Fibroblast of lung (primary cell): ENCODE results near the gene CD244. TPM values are rescaled to one million over a fixed set of nuclear protein-coding genes. Genes with fewer than 3 reads are reported as not detected.

ENCODE experiments used
- DNase-seq, 2 donors: peaks; one replicate each; pipeline versions ENCODE4 v3.0.0 to v3.0.0-alpha.2; 2010; ENCODE audit warnings: low read depth in 2 of 2
- H2AFZ ChIP-seq: 2 replicates; pipeline ENCODE4 v1.5.1; 2012; ENCODE audit warnings: low read length, control low read depth, inconsistent platforms
- H3K27ac ChIP-seq: 2 replicates; pipeline ENCODE4 v1.5.1; 2011; ENCODE audit warnings: low read length, control low read depth; ENCODE audit not compliant: insufficient read depth
- H3K27me3 ChIP-seq: 2 replicates; pipeline ENCODE4 v1.5.1; 2011; ENCODE audit warnings: mild to moderate bottlenecking, low read length; ENCODE audit not compliant: control insufficient read depth, insufficient read depth
- H3K36me3 ChIP-seq: 2 replicates; pipeline ENCODE4 v1.5.1; 2011; ENCODE audit warnings: low read length; ENCODE audit not compliant: control insufficient read depth, insufficient read depth
- H3K4me1 ChIP-seq: 2 replicates; pipeline ENCODE4 v1.5.1; 2011; ENCODE audit warnings: low read length; ENCODE audit not compliant: control insufficient read depth, insufficient read depth; ENCODE audit errors: extremely low read depth
- H3K4me2 ChIP-seq: 2 replicates; pipeline ENCODE4 v1.5.1; 2011; ENCODE audit warnings: low read length, control low read depth; ENCODE audit not compliant: insufficient read depth; ENCODE audit errors: extremely low read depth
- H3K4me3 ChIP-seq, 4 experiments: fragments of 200-600 bp in 1 of 4; sonication (generic) in 1 of 4; replicated peaks in 1 of 4; 2 replicates each; pipeline ENCODE4 v1.5.1; 2011 to 2016; ENCODE audit warnings: low read length in 4 of 4, low read depth in 3 of 4, mild to moderate bottlenecking in 3 of 4, control low read depth in 2 of 4, inconsistent platforms in 1 of 4, mixed read lengths in 1 of 4; ENCODE audit not compliant: insufficient read depth in 1 of 4; ENCODE audit errors: control extremely low read depth in 1 of 4
- H3K79me2 ChIP-seq: 2 replicates; pipeline ENCODE4 v1.5.1; 2012; ENCODE audit warnings: mild to moderate bottlenecking, low read length, inconsistent platforms; ENCODE audit not compliant: control insufficient read depth, insufficient read depth
- H3K9ac ChIP-seq: 2 replicates; pipeline ENCODE4 v1.5.1; 2011; ENCODE audit warnings: mild to moderate bottlenecking, low read length, control low read depth; ENCODE audit not compliant: insufficient read depth
- H3K9me3 ChIP-seq: 2 replicates; pipeline ENCODE4 v1.5.1; 2012; ENCODE audit warnings: low read depth, low read length; ENCODE audit not compliant: control insufficient read depth, insufficient read depth
- H4K20me1 ChIP-seq: 2 replicates; pipeline ENCODE4 v1.5.1; 2011; ENCODE audit warnings: low read length; ENCODE audit not compliant: control insufficient read depth, insufficient read depth; ENCODE audit errors: extremely low read depth
- EZH2 ChIP-seq: IDR thresholded peaks from 2 replicates; pipeline ENCODE4 v1.5.1; 2012; ENCODE audit warnings: low read length, control low read depth, mild to moderate bottlenecking; ENCODE audit errors: missing control alignments
- polyA plus RNA-seq, 2 donors: library from polyadenylated mRNA; depleted of rRNA in 1 of 2; stranded (reverse) in 1 of 2; unstranded in 1 of 2; fragments of >200 nt; gene quantifications; 2 replicates each; pipeline ENCODE4 v1.2.1, GENCODE V29; 2011 to 2012; ENCODE audit warnings: missing spikeins in 1 of 2
- total RNA-seq: library from RNA; depleted of rRNA; stranded (reverse); fragments of >200 nt; gene quantifications from 2 replicates; pipeline ENCODE4 v1.2.1, GENCODE V29; 2014
- TF ChIP-seq, protein P1 (sequence below), 2 donors: IDR thresholded peaks in 1 of 2; conservative IDR thresholded peaks in 1 of 2; 1 replicate in 1 of 2; 2 replicates in 1 of 2; pipeline ENCODE4 v1.5.1; 2011 to 2012; ENCODE audit warnings: low read length in 2 of 2, control low read depth in 1 of 2, inconsistent platforms in 1 of 2, low read depth in 1 of 2, mild to moderate bottlenecking in 1 of 2

Gene CD244
- total and polyA plus RNA-seq, 2 donors (not counting 1 experiment from before 2014, with no cell fraction given) = not detected

DNA sequence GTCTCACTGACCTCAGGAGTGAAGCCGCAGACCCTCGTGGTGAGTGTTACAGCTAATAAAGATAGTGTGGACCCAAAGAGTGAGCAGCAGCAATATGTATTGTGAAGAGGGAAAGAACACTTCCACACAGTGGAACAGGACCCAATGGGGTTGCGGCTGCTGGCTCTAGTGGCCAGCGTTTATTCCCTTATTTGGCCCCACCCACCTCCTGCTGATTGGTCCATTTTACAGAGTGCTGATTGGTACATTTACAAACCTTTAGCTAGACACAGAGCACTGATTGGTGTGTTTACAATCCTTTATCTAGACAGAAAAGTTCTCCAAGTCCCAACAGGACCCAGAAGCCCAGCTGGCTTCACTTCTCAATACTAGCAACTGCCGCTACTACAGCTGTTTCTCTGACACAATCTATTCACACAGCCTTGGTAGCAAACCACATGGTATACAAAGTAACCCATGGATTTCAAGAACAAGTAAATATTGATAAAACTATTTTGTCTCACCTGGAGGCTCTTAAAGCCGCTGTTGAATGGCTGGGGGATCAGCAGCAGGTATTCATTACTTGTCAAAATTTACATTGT lies 47.6 kb upstream of the CD244 start:
- no peak for DNase-seq
- Histone ChIP-seq H3K9me3 (no peaks in the 10 kb centered on the region), H3K27me3 (no peaks in the 10 kb centered on the region), H3K79me2 (no peaks in the 10 kb centered on the region), H2AFZ (no peak overlapping the region), H4K20me1 (no peaks in the 10 kb centered on the region), H3K4me2 (no peak overlapping the region), H3K9ac (no peak overlapping the region), H3K4me3 (no peak overlapping the region), H3K4me1 (no peaks in the 10 kb centered on the region), H3K27ac (no peak overlapping the region), H3K36me3 (no peaks in the 10 kb centered on the region)
- TF ChIP-seq, protein P1, sequence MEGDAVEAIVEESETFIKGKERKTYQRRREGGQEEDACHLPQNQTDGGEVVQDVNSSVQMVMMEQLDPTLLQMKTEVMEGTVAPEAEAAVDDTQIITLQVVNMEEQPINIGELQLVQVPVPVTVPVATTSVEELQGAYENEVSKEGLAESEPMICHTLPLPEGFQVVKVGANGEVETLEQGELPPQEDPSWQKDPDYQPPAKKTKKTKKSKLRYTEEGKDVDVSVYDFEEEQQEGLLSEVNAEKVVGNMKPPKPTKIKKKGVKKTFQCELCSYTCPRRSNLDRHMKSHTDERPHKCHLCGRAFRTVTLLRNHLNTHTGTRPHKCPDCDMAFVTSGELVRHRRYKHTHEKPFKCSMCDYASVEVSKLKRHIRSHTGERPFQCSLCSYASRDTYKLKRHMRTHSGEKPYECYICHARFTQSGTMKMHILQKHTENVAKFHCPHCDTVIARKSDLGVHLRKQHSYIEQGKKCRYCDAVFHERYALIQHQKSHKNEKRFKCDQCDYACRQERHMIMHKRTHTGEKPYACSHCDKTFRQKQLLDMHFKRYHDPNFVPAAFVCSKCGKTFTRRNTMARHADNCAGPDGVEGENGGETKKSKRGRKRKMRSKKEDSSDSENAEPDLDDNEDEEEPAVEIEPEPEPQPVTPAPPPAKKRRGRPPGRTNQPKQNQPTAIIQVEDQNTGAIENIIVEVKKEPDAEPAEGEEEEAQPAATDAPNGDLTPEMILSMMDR (conservative IDR thresholded peaks at IDR 0.05 in 1 of 2, IDR thresholded peaks at IDR 0.05 in 1 of 2; ENCODE audit: low read depth in 1 of 2, low read length in 2 of 2) = no peak
- TF ChIP-seq EZH2 = no peak

DNA sequence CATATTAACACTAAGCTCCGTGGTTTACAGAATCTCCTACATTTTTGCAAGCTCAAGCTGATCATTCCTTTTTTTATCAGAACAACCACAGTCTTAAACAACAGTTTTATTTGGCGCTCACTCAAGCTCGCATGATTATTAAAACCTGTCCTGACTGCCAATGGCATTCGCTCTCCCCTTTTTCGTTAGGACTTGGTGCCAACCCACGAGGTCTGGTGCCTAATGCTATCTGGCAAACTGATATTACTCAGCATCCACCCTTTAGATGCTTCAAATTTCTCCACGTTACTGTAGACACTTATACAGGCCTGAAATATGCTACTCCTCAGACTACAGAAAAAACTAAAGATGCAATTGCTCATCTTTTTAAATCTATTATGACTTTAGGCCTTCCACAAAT lies 45.3 kb upstream of the CD244 start:
- H3K27me3 ChIP-seq = no peaks in the 10 kb centered on the region
- H3K4me1 ChIP-seq = no peaks in the 10 kb centered on the region
- no peaks in the 10 kb centered on the region for H3K36me3 ChIP-seq
- H2AFZ ChIP-seq = no peak overlapping the region
- no peaks in the 10 kb centered on the region for H3K79me2 ChIP-seq
- no peak overlapping the region for H3K4me2 ChIP-seq
- H3K9me3 ChIP-seq = no peaks in the 10 kb centered on the region
- no peak overlapping the region for H3K4me3 ChIP-seq
- H4K20me1 ChIP-seq = no peaks in the 10 kb centered on the region
- TF ChIP-seq, protein P1 (conservative IDR thresholded peaks at IDR 0.05 in 1 of 2, IDR thresholded peaks at IDR 0.05 in 1 of 2; ENCODE audit: low read depth in 1 of 2, low read length in 2 of 2) = no peak
- no peak for TF ChIP-seq EZH2
- peak in 1 of 2 donors; percentile 60 for DNase-seq
- H3K27ac ChIP-seq = no peak overlapping the region
- no peak overlapping the region for H3K9ac ChIP-seq

DNA sequence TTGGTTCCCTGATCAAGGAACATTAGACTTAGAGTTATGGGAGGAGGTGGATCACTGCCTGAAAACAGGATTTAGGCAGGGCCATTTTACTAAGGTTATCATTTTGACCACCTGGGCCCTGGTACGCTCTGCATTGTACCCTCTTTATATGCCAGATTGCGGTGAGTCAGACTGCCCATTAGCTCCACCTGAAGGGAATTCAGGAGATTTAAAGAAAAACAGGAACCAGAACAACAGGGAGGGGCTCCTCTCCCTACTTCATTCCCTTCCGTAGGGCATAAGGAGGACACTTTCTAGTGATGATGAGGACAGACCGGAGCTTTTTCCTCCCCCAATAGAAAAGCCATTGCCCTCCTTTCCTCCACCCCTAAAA lies 42.9 kb upstream of the CD244 start:
- Histone ChIP-seq H3K27ac (no peak overlapping the region), H2AFZ (no peak overlapping the region), H3K36me3 (no peaks in the 10 kb centered on the region), H3K9ac (no peak overlapping the region), H3K4me2 (no peak overlapping the region), H3K27me3 (no peaks in the 10 kb centered on the region), H3K4me1 (no peaks in the 10 kb centered on the region), H3K9me3 (no peaks in the 10 kb centered on the region), H3K4me3 (no peak overlapping the region), H4K20me1 (no peaks in the 10 kb centered on the region), H3K79me2 (no peaks in the 10 kb centered on the region)
- no peak for TF ChIP-seq EZH2
- TF ChIP-seq, protein P1 (conservative IDR thresholded peaks at IDR 0.05 in 1 of 2, IDR thresholded peaks at IDR 0.05 in 1 of 2; ENCODE audit: low read depth in 1 of 2, low read length in 2 of 2) = no peak
- no peak for DNase-seq
